Retinal pigment epithelial cell (primary cell): ENCODE data around the gene TARBP1.

Experiments
- DNase-seq: peaks from one replicate; pipeline ENCODE4 v3.0.0-alpha.2; 2010; ENCODE audit warnings: low read depth
- H3K4me3 ChIP-seq: 2 replicates; pipeline ENCODE4 v1.5.1; 2011; ENCODE audit warnings: mild to moderate bottlenecking, low read length, control low read depth, moderate library complexity
- CTCF ChIP-seq: conservative IDR thresholded peaks from 2 replicates; pipeline ENCODE4 v1.5.1; 2011; ENCODE audit warnings: low read depth, low read length, control low read depth, inconsistent platforms

Gene TARBP1

GRCh38 chr1:234437423-234438171 lies 41.4 kb downstream of the TARBP1 start:
- no peak overlapping the region for H3K4me3 ChIP-seq
- DNase-seq = peak; percentile 41
- peak; percentile 24 for TF ChIP-seq CTCF

- no peak for DNase-seq
- H3K4me3 ChIP-seq = no peak overlapping the region
- no peak for TF ChIP-seq CTCF
Observed at GRCh38 chr1:234435620-234436019, 43.4 kb downstream of the TARBP1 start.

GRCh38 chr1:234434706-234435105 lies 44.3 kb downstream of the TARBP1 start:
- no peak for TF ChIP-seq CTCF
- H3K4me3 ChIP-seq = no peak overlapping the region

GRCh38 chr1:234433563-234434285 lies 45.3 kb downstream of the TARBP1 start:
- TF ChIP-seq CTCF = no peak
- DNase-seq = no peak
- no peak overlapping the region for H3K4me3 ChIP-seq

More at GRCh38 chr1:234434706-234435105, 44.3 kb downstream of the TARBP1 start:
- no peak for DNase-seq

- TF ChIP-seq CTCF = no peak
- DNase-seq = no peak
- no peak overlapping the region for H3K4me3 ChIP-seq
Observed at GRCh38 chr1:234431255-234431654, 47.7 kb downstream of the TARBP1 start.

- no peak overlapping the region for H3K4me3 ChIP-seq
- no peak for DNase-seq
- TF ChIP-seq CTCF = no peak
Observed at GRCh38 chr1:234430691-234431090, 48.3 kb downstream of the TARBP1 start.

GRCh38 chr1:234429434-234429806 lies 49.6 kb downstream of the TARBP1 start:
- H3K4me3 ChIP-seq = no peak overlapping the region
- no peak for DNase-seq
- no peak for TF ChIP-seq CTCF
